MG63 (cell line): ENCODE results near the gene KCNAB2. TPM values are rescaled to one million over a fixed set of nuclear protein-coding genes. Genes with fewer than 3 reads are reported as not detected.

Source experiments
- DNase-seq: peaks from one replicate; pipeline ENCODE4 v3.0.0-alpha.2; 2020
- H3K27me3 ChIP-seq: fragments of 250-450 bp; sonication (Bioruptor Pico); 2 replicates; pipeline ENCODE4 v1.5.1; 2020; ENCODE audit warnings: mild to moderate bottlenecking, moderate library complexity
- H3K36me3 ChIP-seq: fragments of 250-450 bp; sonication (Bioruptor Pico); 2 replicates; pipeline ENCODE4 v1.5.1; 2020; ENCODE audit warnings: mild to moderate bottlenecking, moderate library complexity
- H3K4me3 ChIP-seq: fragments of 250-450 bp; sonication (Bioruptor Pico); 2 replicates; pipeline ENCODE4 v1.5.1; 2020; ENCODE audit warnings: mild to moderate bottlenecking, moderate library complexity
- H3K9me3 ChIP-seq: fragments of 250-450 bp; sonication (Bioruptor Pico); 2 replicates; pipeline ENCODE4 v1.5.1; 2020; ENCODE audit warnings: mild to moderate bottlenecking, moderate library complexity
- total RNA-seq: library from RNA; depleted of rRNA; stranded (reverse); fragments of >200 nt; shearing (Covaris generic); gene quantifications from 2 replicates; pipeline ENCODE4 v1.2.3, GENCODE V29; 2014; ENCODE audit warnings: low replicate concordance; rRNA removed

Gene KCNAB2
- 0.47 and 6.2 TPM in 2 replicates for total RNA-seq

DNA sequence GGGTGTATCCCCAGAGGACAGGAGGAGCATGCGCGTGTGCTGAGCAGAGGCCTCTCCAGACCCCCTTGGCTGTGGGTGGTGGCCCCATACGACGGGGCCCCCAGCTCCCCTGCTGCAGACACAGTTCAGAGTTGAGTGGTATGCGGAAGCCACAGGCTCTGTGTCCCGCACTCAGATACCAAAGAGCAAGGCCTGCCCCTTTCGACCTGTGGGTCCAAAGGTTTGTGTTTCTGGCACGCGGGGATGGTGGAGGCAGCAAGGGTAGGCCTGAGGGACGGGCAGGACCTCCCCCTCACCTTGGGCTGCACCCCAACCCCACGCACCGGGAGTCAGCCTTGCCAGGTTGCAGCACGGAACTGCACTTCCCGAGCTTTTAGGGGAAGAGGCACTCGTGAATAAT lies at the start of gene KCNAB2:
Gene KCNAB2 (plus strand): TSS at position 328 of the 400 bp plus-strand sequence. CDS start 5,649 bp downstream, outside the sequence.
- H3K36me3 ChIP-seq: no peaks in the 10 kb centered on the region
- H3K27me3 ChIP-seq: no peaks in the 10 kb centered on the region
- DNase-seq: no peak
- no peaks in the 10 kb centered on the region for H3K9me3 ChIP-seq
- no peak within 1 kb of the TSS for H3K4me3 ChIP-seq

DNA sequence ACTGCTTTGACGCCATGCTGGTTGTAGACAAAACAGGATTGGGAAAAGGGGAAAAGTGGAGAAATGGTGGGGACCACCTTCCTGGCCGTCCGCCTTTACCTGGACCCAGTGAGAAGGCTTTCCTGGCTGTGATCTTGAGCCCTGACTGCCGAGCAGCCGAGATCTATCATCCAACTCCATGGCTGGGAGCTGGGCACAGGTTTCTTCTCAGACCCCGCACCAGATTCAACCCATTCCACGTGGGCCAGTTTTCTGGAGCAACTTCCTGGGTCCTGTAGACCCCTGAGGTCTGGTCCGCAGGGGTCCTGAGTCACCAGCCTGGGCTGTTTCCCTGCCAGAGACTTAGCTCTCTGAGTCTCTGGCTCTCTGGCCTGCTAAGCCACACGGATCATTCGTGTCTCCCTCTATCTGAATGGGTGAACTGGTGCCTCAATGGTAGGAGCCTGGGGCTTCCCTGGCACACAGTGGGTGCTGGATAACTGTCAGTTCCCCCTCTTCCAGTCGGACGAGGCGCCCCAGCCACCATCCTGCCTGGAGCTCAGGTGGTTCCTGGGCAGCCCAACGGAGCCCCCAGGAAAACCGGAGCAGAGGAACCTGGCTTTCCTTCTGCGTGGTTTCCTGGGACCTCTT lies 48.9 kb upstream of the KCNAB2 start:
- no peak for DNase-seq
- Histone ChIP-seq H3K36me3 (no peaks in the 10 kb centered on the region), H3K27me3 (no peaks in the 10 kb centered on the region), H3K4me3 (no peak overlapping the region), H3K9me3 (no peaks in the 10 kb centered on the region)

DNA sequence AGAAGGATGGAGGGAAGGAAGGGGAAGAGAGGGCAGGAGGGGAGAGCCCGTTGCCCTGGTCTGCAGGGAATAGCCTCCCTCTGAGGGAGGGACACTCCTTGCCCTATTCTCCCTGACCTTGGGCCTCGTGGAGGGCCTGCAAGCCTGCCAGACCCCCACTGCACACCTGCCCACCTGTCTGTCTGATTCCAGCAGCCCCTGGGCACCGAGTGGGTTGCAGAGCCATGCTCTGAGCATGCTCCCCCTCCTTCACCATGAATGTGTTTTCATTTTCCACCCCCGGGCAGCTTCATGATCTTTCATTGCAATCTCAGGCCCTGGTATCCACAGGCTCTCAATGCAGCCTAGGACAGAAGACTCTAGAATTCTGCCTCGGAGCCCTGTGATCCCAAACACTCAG lies 48.4 kb upstream of the KCNAB2 start:
- Histone ChIP-seq H3K36me3 (no peaks in the 10 kb centered on the region), H3K27me3 (no peaks in the 10 kb centered on the region), H3K9me3 (no peaks in the 10 kb centered on the region), H3K4me3 (no peak overlapping the region)
- DNase-seq: no peak

DNA sequence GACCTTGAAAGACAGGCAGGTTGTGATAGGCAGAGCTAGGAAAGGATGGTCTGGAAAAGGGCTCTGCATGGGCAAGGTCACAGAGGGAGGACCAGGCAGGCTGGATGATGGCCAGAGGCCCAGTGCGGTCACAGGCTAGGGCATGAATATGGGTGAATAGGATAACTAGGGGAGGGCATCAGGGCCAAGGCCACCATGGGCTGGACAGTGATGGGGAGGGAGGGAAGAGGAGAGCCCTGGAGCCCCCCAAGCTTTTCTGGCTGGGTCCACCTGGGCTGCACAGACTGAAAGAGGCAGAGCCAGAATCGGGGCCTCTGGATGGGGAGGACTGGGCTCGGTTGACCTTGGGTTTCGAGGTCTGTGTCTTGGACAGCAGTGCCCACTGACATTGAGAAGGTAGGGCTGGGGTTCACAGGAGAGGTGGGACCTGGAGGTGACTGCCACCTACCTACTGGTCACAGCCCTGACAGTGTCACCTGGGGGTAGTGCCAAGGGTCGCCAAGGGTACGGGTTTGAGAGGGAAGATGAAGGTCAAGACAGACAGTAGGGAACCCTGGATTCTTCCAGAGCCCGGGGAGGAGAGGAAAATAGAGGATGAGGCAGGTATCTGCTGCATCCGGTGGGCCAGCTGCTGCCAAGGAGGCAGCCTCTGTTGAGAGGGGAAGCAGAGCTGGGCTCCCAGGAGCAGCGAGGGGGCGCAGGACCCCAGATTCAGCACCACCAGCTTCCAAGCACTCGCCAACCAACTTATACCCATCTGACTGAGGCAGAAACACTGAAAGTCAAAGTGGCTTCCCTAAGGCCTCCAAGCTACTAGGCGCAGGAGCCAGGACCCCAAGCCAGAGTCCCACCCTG lies 47.4 kb upstream of the KCNAB2 start:
- Histone ChIP-seq H3K9me3 (no peaks in the 10 kb centered on the region), H3K4me3 (no peak overlapping the region), H3K36me3 (no peaks in the 10 kb centered on the region), H3K27me3 (no peaks in the 10 kb centered on the region)
- DNase-seq: no peak

DNA sequence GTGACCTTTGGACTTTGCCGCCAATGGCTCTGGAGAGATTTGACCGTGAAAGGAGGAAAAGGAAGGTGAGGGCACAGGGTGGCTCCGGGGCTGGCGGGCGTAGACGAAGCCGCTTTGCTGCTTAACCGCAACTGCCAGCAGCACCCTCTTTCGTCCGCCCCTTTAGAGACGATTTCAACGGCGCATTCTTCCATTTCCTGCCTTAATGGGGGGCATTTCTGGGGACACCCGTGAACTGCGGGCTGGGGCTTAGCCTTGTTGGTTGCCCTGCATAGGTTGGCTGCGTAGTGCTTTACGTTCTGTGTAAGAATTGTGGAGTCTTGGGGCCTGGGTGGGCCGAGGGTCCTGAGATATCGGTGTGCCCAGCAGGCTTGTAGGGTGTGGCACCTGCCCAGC lies 46.8 kb upstream of the KCNAB2 start:
- Histone ChIP-seq H3K4me3 (no peak overlapping the region), H3K9me3 (no peaks in the 10 kb centered on the region), H3K27me3 (no peaks in the 10 kb centered on the region), H3K36me3 (no peaks in the 10 kb centered on the region)
- no peak for DNase-seq

DNA sequence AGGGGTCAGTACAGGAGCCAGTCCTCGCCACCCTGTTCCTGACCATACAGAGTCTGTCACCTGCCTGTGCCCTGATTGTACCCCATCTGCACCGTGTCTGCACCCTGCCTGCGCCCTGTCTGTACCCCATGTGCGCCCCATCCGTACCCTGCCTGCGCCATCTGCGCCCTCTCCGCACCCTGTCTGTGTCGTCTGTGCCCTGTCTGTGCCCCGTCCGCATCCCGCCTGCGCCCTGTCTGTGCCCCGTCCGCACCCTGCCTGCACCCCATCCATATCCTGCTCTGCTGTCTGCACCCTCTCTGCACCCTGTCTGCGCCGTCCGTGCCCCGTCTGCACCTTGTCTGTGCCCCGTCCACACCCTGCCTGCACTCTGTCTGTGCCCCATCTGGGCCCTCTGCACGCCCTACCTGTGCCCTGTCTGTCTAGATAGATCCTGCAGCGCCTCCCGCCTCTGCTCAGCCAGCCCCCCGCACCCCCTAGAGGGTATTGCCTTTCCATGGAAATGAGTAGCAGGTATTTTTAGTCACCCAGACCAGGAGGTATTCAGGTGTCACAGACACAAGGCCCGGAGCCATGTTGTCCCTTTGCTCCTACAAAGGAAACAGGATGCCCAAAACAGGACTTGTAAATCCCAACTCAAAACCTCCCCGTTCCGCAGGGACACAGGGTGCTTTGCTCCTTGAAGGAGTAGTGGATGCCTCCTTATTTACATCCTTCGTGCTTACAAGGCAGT lies 45.8 kb upstream of the KCNAB2 start:
- Histone ChIP-seq H3K4me3 (no peak overlapping the region), H3K36me3 (no peaks in the 10 kb centered on the region), H3K9me3 (no peaks in the 10 kb centered on the region), H3K27me3 (no peaks in the 10 kb centered on the region)
- DNase-seq: no peak

DNA sequence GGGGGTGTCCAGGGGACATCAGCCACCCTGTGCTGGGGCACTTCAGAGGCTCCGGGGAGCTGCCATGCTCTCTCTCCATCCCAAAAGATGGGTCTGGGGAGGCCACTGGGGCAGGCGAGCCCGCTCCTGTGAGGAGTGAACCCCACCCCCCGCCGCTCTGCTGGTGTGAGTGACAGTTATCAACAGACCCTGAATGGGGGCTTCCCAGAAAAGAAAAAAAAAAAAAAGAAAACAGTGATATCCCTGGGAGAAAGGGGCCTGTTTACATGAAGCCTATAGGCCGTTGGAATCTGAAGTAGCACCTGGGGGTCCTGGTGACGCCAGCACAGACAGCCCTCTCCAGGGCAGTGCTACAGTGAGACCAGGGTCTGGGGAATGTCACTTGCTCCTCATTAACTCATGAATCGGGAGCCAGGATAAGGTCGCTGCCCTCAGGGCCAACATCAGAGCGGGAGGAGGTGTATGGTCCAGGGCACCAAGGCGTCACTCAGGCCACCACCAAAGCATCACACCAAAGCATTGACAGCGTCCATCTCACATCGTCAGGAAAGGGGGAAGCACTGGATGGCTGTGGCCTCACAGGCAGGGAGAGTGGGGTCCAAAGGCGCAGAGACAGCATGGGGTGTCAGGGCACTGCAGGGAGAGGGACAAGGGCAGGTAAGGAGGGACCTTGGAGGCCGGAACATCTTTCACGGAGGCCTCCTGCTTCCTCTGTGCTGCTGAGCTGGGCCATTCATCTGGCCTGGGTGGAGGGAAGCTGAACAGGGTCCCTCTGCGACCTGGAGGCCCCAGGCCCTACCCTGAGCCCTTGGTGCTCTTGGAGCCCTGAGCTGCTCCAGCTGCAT lies 45.0 kb upstream of the KCNAB2 start:
- Histone ChIP-seq H3K36me3 (no peaks in the 10 kb centered on the region), H3K9me3 (no peaks in the 10 kb centered on the region), H3K27me3 (no peaks in the 10 kb centered on the region), H3K4me3 (no peak overlapping the region)
- DNase-seq: no peak

DNA sequence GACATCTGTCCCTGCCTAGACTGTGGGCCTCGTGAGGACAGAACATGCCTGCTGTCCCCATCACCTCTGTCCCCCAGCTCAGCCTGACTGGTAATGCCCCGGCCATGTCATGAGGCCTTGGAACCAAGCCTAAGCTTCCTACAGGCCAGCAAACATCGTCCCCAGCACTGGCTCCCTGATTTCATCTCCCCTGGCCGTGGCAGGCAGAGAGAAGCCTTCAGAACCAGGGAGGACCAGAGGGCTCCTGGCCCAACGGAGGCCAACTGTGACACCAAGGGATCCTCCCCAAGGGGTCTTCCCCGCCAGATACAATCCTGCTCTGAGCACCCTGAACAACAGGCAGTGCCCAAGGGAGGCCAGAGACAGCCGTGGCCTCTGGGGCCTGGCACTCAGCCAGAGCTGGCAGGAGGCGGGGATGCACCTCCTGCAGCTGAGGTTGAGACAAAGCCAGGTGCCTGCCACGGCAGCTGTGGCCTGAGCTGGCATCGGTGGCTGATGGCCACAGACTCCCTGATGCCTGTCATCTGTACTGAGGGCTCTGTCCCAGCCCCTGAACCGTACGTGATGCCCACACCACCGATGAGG lies 43.6 kb upstream of the KCNAB2 start:
- Histone ChIP-seq H3K4me3 (no peak overlapping the region), H3K36me3 (no peaks in the 10 kb centered on the region), H3K9me3 (no peaks in the 10 kb centered on the region), H3K27me3 (no peaks in the 10 kb centered on the region)
- DNase-seq: no peak

DNA sequence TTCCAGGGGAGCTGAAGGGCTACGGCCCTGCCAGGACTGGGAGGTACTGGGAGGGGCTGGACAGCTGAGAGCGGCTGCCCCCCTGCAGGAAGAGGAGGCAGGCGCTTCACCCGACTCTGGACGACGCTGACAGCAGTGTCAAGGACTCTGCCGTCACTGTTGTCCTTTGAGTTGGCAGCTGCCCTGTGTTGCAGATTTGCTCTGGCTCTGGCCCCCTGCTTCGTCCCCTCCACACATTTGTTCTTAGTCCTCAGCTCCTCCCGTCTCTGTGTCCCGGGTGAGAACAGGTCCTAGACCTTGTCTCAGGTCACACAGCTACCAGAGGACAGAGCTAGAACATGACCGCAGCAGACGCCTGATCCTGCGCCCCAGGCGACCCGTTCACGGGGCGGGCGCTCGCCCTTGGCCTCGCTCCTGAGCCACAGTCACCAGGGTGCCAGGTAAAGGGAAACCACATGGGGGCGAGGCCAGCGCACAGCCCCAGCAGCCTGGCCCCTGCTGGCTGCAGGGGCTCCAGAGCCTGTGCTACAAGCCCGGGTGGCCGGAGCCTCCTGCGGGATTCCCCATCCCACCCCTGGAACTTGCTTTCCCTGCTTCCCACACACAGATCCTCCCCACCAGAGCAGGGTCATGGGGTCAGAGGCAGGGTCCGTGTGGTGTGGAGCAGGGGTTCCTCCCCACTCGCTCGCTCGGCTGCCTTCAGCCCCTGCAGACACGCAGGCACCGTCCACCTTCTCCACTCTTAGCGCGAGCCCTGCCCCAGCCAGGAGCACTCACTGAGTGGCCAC lies 42.8 kb upstream of the KCNAB2 start:
- Histone ChIP-seq H3K4me3 (no peak overlapping the region), H3K36me3 (no peaks in the 10 kb centered on the region), H3K9me3 (no peaks in the 10 kb centered on the region), H3K27me3 (no peaks in the 10 kb centered on the region)
- DNase-seq: no peak

DNA sequence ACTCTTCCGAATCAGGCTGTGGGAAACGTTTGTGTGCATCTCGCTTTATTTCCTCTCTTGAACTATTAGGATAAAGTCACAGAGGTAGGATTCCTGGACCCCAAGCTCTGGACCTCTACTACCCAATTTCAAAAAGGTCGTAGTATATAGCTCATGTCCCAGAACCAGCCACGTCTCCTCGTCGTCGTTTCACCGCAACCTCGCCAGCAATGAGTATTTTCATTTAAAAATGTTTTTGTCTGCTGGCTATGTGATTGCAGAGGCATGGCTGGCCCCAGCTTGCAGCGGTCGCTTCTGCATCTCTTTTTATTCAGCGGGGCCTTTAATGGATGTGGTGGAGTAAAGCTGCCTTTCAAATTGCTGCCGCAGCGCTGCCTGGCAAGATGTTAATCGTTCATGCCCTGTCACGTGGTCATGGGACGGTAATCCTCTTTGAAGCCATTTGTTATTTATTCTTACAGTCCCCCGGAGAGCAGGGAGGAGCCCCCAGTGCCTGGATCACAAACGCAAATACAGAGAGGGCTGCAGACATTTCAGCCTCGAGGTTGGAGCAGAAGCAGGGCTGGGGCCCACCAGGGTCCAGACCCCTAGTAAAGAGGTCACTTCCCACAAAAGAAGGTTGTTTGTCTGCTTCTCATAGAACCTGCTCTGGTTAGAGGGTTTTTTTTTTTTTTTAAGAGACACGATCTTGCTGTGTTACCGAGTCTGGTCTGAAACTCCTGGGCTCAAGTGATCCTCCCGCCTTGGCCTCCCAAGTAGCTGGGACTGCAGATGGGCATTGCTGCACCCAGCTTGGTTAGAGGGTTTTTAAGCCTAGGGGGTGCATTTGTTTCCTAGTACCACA lies 41.9 kb upstream of the KCNAB2 start:
- no peaks in the 10 kb centered on the region for H3K9me3 ChIP-seq
- no peak for DNase-seq
- H3K4me3 ChIP-seq: no peak overlapping the region
- H3K36me3 ChIP-seq: no peaks in the 10 kb centered on the region
- H3K27me3 ChIP-seq: no peaks in the 10 kb centered on the region

DNA sequence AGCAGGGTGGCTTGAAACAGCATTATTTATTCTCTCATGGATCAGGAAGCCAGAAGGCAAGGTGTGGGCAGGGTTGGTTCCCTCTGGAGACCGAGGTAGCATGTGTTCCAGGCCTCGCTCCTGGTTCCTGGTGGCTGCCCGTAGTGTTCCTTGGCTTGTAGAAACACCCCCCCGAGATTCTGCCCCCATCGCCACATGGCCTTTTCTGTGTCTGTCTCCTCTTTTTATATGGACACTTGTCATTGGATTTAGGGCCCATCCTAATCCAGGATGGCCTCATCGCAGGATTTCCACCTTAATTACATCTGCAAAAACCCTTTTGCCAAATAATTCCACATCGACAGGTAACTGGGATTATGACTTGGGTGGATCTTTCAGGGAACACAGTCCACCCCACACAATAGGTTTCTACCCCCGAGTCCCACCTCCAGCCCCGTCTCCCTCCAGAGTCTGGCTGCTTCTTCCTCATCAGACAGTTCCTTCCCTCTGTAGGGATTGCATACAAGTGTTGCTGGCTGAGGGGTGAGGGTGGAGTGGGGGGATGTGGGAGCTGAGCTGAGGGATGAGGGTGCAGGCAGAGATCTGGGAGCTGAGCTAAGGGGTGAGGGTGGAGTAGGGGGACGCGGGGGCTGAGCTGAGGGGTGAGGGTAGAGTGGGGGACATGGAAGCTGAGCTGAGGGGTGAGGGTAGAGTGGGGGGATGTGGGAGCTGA lies 41.1 kb upstream of the KCNAB2 start:
- no peaks in the 10 kb centered on the region for H3K36me3 ChIP-seq
- no peak overlapping the region for H3K4me3 ChIP-seq
- H3K27me3 ChIP-seq: no peaks in the 10 kb centered on the region
- no peaks in the 10 kb centered on the region for H3K9me3 ChIP-seq
- DNase-seq: no peak

DNA sequence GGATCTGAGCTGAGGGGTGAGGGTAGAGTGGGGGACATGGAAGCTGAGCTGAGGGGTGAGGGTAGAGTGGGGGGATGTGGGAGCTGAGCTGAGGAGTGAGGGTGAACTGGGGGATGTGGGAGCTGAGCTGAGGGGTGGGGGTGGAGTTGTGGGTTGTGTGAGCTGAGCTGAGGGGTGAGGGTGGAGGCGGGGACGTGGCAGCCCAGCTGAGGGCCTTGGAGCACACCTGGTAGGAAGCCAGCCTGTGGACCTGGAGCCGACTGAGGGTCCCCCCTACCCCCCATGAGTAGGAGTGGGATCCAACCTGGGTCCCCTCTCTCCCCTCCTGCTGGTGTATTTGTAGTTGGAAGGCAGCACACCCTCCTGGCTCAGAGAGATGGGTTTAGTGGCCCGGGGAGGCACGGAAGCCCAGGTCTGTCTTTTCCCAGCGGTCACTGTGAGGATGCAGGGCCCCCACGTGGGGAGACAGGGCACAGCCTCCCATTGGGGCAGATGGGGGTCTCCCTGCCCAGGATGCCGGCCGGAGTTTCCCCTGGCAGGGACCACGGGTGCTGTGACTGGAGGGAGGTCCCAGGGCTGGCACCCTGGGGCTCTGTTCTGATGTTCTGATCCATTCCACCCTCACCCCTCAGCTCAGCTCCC lies 40.3 kb upstream of the KCNAB2 start:
- H3K36me3 ChIP-seq: no peaks in the 10 kb centered on the region
- no peak for DNase-seq
- no peaks in the 10 kb centered on the region for H3K9me3 ChIP-seq
- no peak overlapping the region for H3K4me3 ChIP-seq
- H3K27me3 ChIP-seq: no peaks in the 10 kb centered on the region

DNA sequence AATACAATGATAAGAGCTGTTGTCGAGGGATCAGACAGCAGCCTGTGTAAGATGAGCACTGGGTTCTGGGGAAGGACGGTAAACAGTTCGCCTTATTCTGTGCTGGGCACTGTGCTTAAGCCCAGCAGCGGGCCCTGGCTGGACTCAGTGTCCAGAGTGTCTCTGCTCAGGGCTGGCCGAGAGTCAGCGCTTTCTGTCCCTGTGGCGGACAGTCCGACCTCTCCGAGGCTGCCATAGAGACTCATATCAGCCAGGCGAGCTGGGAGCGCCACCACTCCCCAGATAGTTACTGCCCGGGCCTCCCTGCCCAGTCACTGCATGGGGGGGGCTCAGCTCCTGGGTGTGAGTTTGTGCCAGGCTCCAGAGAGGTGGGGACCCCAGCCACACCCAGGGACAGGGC lies 38.8 kb upstream of the KCNAB2 start:
- H3K9me3 ChIP-seq: no peaks in the 10 kb centered on the region
- H3K36me3 ChIP-seq: no peaks in the 10 kb centered on the region
- no peaks in the 10 kb centered on the region for H3K27me3 ChIP-seq
- no peak overlapping the region for H3K4me3 ChIP-seq
- DNase-seq: no peak
